ENCODE results near the gene ZDHHC18.

The ZDHHC18 gene, protein sequence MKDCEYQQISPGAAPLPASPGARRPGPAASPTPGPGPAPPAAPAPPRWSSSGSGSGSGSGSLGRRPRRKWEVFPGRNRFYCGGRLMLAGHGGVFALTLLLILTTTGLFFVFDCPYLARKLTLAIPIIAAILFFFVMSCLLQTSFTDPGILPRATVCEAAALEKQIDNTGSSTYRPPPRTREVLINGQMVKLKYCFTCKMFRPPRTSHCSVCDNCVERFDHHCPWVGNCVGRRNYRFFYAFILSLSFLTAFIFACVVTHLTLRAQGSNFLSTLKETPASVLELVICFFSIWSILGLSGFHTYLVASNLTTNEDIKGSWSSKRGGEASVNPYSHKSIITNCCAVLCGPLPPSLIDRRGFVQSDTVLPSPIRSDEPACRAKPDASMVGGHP

DNA sequence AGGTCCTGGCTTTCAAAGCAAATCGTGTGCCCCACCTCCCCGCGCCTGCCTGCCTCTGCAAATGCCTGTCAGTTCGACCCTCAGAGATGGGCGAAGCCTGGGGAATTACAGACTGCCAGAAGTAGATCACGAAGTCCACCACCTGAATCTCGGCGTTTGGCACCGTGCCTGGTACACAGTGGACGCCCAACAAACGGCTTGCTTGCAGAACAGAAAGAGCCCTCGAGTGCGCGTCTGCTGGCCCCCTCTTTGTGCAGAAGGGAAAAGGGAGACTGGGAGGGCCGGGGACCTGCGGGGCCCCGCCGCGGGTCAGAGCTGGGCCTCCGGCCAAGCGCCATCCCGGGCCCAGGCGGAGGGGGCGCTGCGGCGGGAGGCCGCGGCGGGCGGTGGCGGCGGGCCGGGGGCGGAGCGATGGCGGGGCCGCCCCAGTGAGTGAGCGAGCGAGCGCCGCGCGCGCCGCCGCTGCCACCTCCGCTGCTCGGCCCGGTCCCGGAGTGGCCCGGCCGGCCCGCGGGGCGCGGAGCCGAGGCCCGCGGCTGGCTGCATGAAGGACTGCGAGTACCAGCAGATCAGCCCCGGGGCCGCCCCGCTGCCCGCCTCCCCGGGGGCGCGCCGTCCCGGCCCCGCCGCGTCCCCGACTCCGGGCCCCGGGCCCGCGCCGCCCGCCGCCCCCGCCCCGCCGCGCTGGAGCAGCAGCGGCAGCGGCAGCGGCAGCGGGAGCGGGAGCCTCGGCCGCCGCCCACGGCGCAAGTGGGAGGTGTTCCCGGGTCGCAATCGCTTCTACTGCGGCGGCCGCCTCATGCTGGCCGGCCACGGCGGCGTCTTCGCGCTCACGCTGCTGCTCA lies at the start of gene ZDHHC18:
Gene ZDHHC18 (plus strand): TSS at position 428 of the 845 bp plus-strand sequence. CDS start 117 bp downstream, at position 545.
- peak; percentile 53 to 73 for DNase-seq

DNA sequence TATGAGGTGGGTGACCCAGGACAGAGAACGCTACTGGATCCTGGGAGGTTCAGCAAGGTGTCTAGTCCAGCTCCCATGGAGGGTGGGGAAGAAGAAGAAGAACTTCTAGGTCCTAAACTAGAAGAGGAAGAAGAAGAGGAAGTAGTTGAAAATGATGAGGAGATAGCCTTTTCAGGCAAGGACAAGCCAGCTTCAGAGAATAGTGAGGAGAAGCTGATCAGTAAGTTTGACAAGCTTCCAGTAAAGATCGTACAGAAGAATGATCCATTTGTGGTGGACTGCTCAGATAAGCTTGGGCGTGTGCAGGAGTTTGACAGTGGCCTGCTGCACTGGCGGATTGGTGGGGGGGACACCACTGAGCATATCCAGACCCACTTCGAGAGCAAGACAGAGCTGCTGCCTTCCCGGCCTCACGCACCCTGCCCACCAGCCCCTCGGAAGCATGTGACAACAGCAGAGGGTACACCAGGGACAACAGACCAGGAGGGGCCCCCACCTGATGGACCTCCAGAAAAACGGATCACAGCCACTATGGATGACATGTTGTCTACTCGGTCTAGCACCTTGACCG lies 47.3 kb upstream of the ZDHHC18 start:
- no peak for DNase-seq

DNA sequence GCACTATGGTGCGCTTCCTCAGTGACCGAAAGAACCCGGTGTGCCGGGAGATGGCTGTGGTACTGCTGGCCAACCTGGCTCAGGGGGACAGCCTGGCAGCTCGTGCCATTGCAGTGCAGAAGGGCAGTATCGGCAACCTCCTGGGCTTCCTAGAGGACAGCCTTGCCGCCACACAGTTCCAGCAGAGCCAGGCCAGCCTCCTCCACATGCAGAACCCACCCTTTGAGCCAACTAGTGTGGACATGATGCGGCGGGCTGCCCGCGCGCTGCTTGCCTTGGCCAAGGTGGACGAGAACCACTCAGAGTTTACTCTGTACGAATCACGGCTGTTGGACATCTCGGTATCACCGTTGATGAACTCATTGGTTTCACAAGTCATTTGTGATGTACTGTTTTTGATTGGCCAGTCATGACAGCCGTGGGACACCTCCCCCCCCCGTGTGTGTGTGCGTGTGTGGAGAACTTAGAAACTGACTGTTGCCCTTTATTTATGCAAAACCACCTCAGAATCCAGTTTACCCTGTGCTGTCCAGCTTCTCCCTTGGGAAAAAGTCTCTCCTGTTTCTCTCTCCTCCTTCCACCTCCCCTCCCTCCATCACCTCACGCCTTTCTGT lies 46.0 kb upstream of the ZDHHC18 start:
- DNase-seq: no peak

DNA sequence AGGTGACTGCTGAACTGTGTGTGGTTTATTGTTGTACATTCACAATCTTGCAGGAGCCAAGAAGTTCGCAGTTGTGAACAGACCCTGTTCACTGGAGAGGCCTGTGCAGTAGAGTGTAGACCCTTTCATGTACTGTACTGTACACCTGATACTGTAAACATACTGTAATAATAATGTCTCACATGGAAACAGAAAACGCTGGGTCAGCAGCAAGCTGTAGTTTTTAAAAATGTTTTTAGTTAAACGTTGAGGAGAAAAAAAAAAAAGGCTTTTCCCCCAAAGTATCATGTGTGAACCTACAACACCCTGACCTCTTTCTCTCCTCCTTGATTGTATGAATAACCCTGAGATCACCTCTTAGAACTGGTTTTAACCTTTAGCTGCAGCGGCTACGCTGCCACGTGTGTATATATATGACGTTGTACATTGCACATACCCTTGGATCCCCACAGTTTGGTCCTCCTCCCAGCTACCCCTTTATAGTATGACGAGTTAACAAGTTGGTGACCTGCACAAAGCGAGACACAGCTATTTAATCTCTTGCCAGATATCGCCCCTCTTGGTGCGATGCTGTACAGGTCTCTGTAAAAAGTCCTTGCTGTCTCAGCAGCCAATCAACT lies 45.2 kb upstream of the ZDHHC18 start:
- DNase-seq: no peak

DNA sequence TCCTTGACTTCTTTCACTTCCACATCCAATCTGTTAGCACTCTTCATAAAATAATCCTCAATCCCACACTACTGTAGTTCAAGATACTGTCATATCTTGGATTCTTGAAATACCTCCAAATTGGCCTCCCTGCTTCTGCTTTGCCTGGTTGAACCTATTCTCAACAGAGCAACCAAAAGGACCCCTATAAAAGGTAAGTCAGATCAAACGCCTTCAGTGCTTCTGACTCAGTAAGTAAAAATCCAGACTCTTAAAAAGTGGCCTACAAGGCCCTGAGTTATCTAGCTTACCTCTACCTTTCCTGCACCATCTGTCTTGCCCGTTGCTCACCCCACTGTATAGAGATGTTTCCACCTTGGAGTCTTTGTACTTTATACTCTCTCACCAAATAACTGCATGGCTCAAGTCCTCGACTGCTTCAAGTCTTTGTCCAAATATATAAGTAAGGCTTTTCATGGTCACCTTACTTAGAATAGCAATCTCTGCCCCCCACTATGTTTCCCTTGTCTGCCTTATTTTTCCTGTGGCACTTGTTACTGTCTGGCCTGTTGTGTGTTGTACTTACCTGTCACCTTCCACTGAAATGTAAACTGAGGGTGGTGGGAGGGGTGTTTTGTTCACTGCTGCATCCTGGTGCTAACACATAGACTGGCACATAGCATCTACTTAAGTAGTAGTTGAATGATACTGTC lies 43.8 kb upstream of the ZDHHC18 start:
- DNase-seq: no peak

DNA sequence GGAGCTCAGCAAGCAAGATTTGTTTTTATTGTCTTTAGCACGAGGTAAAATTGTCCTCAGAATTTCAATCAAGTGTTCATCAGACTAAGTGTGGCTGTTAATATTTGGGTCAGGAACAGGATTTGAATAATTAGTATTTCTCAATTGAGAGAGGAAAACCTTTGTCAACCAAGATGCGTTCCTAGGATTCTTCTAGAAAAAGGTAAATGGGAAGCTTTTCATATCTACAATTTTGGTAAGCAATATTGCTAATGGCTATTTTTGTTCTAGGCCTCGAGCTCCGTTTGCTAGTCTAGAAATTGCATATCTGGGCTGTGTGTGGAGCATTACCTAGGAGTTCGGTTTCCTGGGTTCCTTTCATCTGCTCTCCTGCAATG lies 42.9 kb upstream of the ZDHHC18 start:
- no peak for DNase-seq

DNA sequence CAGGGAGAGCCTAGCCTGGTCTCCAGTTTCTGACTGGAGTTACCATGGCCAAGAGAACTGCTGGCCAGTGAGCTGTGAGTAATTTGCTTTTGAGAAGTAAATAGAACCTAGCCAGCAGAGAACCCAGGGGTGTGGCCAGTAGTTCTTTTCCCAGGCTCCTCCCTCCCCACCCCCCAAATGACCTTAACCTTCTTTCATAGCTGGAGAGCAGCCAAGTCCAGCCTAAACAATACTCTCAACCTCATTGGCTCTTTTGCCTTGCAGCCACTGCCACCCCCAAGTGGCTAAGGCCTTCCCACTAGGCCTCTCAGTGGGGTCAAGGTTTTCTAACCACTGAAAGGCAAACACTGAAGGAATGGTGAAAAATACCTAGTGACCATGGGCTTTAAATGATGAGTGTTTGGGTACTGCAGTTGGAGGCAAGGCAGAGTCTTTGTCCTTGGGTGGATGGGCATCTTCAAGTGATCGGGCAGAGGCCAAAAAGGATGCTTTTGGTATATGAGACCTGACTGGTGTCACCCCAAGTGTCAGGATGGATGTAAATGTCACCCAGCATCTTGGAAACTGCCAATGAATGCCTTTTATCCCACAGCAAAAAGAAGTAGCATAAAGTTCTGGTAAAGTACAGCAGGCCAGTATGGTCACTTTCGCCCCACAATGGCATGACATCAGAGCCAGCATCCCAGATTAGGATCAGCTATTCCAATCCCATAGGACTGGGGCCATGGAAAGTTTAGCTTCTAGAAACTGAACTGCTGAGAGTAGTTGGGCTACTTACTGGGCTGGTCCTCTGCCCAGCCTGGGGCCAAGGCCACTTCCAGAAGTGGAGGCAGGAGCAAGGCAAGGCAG lies 42.2 kb upstream of the ZDHHC18 start:
- no peak for DNase-seq

DNA sequence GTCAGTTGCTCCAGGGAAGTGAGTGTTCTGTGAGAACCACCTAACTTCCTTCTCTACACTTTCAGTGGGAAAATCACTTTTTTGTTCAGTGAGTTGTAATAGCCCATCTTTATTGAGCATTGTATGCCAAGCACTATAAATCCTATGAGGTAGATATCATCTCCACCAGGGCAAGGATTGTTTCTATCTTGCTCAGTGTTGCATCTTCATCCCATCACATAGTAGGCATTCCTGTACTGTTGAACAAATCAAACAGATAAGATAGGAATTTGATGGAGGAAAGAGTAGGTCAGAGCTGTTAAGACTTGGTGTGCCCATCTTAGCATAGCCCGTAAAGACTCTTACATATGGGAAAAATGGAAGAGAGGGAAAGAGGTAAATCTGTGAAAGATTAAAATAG lies 41.6 kb upstream of the ZDHHC18 start:
- DNase-seq: no peak

DNA sequence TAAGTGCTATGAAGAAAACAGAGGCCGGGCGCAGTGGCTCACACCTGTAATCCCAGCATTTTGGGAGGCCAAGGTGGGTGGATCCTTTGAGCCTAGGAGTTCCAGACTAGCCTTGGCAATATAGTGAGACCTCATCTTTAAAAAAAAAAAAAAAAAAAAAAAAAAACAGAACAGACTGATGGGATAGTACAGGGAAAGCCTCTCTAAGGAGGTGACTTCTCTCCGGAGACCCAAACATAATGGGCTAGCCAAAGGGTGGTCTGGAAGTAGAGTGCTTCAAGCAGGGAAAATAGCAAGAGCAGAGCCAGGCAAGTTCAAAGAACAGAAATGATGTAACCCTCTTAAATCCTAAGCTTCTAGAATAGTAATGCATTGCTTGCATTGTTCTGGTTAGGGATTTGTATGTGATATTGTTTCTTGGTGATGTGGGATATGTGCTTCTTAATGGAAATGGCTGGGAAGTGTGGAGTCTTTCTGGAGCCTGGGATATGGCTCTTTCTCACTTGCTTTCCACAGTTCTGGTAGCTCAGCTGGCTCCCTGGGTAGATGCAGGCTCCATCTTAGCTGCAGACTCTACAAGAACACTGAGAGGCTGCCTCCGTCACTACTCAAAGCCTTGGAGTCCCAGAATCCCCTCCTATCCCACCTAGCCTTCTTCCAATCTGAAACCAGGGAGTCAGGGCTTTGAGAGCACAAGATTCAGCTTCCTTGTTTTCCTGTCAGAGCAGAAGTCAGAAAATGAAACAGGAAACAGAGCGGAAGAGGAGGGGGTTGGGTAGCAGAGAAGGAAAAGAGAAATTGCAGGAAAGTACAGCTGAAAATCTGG lies 40.7 kb upstream of the ZDHHC18 start:
- no peak for DNase-seq

DNA sequence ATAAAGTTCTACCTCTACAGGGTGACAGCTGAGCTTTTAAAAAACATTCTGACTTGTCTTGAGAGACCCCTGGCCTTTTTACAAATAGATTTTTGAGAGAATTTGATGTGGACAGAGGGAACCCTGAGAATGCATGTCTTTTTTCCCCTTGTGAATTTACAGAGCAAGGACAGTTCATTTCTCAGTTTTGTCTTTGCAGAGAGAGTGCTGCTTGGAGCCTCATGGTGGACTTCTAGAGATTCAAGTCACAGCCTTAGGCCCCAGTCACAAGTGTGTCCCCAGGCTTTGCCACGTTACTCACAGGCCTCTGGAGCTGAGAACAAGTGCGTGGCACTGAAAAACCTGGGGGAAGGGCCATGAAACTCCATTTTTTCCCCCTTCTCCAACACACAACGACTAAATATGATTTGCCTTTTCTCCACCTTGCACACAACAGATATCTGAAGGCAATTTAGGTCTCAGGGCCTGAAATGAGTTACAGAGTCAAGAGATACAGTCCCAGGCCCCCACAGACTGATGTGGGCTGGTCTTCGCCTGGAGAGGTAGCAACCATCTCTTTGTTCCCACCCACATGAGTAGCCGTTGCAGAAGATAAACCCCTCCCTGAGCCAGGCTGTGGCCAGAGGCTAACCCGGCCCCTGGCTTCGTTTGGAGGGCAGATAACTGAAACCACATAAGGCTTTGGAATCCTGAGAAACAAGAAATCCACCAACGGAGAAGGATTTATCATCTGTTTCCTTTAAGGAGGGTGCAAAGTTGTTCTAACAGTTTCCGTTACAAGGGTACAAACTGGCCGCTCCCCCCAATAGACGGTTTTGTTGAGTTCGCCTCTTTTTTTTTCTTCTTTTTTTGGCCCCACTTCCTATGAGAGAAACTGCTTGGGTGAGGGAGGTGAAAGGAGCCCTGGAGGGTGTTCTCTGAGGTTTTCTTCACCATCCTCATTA lies 39.8 kb upstream of the ZDHHC18 start:
- peak in 1 of 2 experiments; percentile 13 for DNase-seq

DNA sequence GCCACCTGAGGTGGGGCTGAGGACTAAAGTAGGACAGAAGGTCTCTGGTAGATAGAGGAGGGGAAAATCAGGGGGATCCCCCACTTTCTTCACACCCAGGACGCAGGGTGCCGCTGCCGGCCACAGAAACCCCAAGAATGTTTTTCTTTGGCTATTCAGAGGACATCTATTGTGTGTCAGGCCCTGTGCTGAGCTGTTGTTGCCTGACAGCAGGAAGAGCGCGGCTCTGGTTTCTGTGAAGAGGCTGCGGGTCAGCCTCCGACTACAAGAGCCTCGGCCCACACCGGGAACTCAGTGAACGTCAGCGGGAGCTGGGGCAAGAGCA lies 39.1 kb upstream of the ZDHHC18 start:
- DNase-seq: peak in 1 of 2 experiments; percentile 60

DNA sequence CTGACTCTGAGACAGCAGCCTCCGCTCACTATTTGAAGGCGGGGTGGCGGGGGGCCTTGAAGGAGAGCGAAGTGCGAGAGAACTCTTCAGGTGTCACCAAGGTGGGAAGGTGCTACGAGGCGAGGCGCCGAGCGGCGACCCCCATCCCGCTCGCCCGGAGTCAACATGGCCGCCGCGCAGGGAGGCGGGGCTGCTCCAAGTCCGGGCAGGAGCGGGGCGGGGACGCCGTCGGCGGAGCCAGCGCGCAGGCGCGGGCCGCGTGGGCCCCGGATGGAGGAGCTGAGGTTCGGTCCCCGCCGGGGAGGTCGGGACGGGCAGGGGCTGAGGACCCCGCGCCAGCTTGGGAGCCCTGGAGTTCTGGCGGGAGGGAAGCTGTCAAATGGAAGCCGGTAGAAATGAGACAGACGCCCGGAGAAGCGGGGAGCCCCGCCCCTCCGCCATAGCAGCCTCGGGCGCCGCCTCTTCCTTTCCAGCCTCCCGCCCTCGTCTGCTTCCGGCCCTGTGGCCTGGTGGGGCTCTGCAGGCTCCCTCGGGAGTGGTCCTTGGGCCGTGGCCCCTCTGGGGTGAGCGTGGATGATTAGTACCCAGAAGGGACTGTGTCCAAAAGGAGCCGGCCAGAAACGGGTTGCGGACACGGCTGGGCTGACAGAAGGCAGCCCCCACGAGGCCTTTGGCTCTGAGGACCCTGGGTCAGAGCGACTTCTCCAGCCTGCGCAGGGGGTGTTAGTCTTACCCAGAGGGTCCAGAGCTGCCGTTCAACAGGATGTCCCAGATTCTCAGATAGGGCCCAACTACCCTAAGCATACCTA lies 38.6 kb upstream of the ZDHHC18 start, which contains the start of gene PIGV:
Gene PIGV (plus strand): TSS at position 245 of the 809 bp plus-strand sequence. CDS start 2,866 bp downstream, outside the sequence.
- DNase-seq: peak; percentile 84 to 89

DNA sequence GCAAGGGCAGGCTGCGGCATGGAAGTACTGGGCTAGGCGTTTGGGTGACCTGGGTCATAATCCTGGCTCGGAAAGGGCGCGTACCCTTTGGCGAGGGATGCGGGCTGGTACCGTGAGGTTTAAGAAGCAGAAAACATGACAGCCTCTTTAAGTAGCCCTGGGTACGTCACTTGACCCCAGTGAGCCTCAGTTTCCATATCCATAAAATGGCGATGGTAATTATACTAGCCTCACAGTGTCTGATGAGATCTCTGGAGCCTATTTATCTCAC lies 38.0 kb upstream of the ZDHHC18 start:
- DNase-seq: no peak

DNA sequence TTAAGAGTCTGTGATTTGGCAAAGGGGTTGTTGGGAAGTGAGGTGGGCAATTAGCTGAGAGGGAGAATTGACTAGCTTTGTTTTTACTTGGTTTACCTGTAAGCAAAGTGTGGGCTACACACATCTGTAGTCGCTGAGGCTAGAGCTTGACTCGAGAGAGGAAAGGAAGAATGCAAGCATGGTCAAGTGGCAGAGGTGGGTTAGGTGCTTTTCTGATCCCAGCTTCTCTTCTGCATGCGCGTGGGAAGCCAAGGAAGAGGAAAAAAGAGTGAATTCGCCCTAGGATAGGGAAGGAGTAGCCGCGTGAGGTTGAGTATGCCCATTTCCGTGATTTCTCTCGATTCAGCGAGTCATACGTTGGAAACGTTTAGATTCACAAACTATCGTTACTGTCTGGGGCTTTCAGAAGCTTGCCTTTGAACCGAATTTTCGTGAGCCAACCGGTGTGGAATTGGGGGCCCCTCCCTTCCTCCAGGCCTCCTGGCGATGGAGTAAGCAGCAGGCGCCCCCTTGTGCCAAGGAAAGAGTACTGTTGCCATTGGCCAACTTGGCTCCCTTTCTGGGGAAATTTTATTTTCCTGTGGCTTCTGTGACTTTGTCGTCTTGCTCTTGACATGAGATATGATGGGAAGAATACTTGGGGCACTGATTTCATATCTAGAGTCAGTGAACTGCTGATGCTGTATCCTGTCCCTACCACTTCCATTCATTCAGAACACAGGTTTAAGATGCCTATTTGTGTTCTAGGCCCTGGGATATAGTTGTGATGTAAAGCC lies 37.5 kb upstream of the ZDHHC18 start:
- peak; percentile 78 to 89 for DNase-seq

DNA sequence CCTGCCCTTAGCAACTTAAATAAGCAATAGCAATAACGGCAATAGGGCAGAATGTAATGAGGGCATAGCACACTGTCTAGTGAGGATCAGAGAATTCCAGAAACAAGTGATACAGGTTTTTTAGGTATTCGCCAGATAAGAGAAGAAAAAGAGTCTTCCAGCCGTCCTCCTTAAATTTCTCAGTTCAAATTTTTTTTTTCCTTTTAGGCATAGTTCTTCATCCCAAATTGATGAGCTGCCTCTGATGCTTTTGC lies 36.9 kb upstream of the ZDHHC18 start:
- no peak for DNase-seq

DNA sequence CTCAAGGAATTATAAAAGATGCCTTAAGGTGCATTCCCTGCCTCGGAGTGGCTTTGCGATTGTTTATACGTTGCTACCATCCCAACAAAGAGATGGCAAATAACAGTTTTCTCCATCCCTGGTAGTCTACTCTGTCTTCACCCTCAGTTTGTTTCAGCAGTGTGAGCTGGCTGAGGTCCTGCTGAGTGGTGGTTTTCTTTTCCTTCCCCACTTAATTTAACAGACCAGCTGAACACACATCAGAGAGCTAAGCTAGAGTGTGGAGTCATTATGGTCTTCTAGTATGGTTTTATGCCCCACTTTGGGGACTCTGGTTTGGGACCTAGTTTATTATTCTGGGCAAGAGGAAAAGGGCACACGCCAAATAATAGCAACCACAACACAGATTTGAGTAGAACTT lies 36.6 kb upstream of the ZDHHC18 start:
- no peak for DNase-seq

DNA sequence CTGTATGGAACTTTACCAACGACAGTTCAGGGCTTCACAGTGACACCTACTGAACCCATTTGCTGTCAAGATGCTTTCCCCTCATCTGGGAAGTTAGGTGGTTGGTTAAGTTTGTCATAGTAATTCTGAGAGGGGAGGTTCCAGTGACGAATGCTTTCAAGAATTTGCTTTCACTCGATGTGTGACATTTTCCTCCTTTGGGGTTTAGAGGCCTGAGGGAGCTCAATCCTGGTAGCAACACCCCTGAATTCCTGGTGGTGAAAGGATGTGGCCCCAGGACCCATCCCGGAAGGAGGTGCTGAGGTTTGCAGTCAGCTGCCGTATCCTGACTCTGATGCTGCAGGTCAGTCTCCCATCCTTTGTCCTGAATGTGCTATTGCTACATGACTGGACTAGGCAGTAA lies 35.9 kb upstream of the ZDHHC18 start:
- DNase-seq: no peak

DNA sequence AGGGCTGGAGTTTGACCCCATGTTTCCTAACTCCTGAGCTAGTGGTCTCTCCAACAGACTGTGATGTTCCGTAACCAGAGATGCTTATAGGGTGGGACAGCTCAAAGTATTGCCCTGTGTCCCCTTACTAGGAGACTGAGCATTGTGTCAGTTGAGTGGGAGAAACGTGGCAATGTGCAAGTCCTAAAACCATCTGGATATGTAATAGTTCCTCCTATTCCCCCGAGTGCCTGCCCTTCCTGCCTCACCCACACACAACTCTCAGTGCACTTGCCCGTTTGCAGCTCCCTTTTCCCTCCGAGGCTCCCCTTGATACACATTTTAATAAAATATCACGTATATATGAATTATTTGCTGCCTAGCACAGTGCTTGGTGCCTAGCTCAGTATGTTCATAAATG lies 35.3 kb upstream of the ZDHHC18 start:
- DNase-seq: no peak
